GM21723 (cell line): Measurements from ENCODE around the gene CTIF.

Source experiments
- ATAC-seq: cut with Tn5 transposase; IDR thresholded peaks from one replicate; pipeline ENCODE4 v1.9.1; 2021; ENCODE audit warnings: mild to moderate bottlenecking, moderate library complexity; ENCODE audit not compliant: unreplicated experiment

CTIF gene

DNA sequence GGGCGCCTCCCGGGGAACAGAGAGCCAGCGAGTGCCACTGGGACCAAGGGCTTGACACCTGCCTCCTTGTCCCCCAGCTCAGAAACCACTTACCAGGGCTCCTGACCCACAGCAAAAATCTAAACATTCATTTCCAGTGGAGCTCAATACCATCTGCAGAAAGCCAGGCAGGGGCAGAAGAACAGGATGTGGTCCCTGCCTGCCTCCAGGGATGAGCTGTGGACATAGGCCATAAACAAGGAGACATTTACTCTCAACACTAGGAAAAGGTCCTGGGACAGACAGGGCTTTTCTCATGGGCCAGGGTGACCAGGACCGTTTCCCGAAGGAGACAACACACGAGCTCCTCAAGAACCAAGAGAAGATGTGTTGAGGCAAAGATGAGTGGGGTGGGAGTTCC lies 203.0 kb downstream of the CTIF start:
- no peak for ATAC-seq

DNA sequence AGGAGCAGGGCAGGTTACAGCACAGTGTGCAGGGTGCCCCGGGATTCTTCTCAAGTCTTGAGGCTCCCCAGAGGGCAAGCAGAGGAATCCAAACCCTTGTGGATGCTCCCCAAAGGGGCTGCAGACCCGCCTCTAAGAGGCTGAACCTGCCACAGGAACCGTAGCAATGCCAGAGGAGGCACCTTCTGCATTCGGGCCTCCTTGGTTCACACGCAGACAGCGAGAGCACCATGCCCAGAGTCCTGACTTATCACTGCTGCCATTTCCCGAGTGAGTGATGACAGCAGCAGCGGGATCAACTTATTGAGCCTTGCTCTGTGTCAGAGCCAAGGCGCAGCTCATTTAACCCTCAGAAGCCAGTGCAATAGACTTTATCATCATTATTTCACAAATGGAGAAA lies 203.5 kb downstream of the CTIF start:
- ATAC-seq = no peak

DNA sequence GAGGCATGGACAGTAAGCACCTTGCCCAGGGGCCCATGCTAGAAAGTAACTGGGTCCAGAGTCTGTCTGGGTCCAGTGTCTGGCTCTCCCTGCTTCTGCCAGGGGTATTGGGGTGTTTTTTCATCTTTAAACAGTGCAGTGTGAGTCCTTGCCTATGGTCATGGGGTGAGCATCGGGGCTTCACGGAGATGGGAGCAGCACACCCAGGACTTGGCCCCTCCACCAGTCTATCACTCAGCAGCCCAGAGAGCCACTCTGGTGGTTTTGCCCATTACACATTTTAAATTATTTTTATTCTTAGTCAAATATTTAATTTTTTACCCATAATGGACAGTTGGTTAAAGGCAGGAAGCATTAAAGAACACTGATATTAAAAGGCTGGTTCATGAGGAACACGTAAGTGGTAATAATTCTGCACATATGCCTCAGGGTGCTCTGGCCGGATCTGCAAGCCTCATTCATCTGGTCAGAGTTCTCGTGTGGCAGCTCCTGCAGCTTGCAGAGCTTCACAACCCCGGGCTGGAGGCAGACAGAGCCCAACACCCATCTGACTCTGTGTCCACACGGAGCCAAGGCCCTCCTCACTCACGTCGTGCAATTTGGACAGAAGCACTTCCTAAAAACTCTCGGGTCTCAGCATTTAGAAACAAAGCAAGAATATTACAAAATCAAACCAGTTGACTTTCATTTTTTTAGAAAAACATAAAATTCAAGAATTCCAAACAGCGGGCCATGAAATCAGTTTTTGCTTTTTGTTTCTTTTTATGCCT lies 204.1 kb downstream of the CTIF start:
- ATAC-seq = no peak

DNA sequence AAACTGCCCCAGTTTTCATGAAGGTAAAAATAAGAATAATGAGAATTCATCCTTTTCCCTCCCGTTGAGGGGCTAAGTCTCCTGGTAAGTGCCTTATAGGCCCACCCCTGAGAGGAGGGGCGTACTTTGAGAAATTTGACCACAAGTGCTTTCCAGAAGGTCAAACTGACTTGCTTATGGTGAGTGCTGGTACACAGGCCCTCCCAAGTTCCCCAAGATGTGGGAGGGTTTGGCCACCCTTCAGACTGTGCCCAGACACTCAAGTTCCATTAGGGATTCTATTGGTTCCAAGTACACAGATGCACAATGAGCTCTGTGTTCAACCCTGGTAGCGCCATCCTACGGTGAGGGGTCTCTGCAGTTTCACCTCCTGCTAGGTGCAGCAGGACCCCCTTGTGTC lies 205.1 kb downstream of the CTIF start:
- ATAC-seq = no peak

- no peak for ATAC-seq
These were observed 206.5 kb downstream of the CTIF start for GRCh38 chr18:48745293-48745692.

- ATAC-seq = no peak
These were observed 210.9 kb downstream of the CTIF start for GRCh38 chr18:48749768-48750167.

DNA sequence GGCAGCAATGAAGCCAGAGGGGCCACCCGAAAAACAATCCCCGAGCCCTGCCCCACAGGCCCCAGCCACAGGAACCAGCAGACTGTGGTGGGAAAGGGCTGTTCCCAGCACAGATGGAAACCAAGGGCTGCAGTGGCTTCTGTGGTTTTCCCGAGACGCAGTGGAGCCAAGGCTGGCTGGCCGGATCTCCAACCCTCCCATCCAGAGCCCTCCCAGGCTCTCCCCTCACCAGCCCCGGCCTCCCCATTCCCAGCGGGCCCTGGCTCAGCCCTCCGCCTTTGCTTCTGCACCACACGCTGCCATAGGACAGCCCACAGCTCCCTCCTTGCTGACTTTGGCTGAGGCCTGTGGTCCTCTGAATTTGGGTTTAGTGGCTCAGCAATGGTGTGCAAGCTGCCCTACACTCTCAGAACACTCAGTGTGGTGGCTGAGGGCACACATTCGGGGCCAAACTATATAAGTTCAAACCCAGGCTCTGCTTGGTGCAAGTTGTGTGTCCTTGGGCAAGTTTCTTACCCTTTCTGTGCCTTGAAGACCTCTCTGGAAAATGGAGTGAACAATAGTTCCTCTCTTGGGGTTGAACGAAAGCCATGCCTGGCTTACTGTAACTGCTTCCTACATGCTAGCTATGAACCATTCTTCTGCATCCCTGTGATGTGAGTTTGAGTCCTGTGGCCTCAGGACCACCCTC lies 211.8 kb downstream of the CTIF start:
- no peak for ATAC-seq

- no peak for ATAC-seq
These were observed 213.1 kb downstream of the CTIF start for GRCh38 chr18:48751727-48752468.

DNA sequence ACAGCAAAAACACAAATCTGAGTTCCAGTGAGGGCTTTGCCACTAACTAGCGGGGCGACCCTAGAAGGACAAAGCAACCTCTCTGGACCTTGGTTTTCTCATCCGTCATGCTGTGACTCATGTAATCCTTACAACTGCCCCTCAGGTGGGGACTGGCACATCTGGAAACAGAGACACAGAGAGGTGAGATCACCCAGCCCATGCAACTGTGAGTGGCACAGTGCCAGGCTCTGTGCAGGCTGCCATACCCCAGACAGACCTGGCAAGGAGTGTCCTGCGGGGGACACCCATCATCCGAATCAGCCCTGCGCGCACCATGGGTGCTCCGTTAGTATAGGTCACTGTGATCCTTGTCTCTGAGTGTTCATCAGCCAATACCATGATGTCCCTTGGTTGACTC lies 213.6 kb downstream of the CTIF start:
- no peak for ATAC-seq

GRCh38 chr18:48752928-48753327 lies 214.1 kb downstream of the CTIF start:
- no peak for ATAC-seq

DNA sequence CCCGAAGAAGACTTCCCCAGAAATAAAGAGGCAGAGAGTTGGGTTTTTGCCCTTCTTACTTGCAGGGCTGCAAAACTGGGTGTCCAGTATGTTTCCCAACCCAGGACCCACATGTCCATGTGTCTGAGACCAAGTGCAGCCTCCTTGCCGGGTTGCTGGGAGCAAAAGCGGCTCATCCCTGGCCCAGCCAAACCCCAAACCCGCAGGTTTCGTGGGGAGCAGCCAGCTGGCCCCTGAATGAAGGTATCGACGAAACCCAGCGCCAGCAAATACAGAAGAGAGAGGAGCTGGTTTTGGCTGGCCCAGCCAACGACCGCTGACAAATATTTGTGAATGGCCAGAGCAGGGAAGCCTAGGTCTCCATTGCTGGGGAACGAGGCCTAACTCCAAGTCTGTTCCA lies 214.9 kb downstream of the CTIF start:
- no peak for ATAC-seq

- no peak for ATAC-seq
These were observed 215.7 kb downstream of the CTIF start for GRCh38 chr18:48754559-48754958.

DNA sequence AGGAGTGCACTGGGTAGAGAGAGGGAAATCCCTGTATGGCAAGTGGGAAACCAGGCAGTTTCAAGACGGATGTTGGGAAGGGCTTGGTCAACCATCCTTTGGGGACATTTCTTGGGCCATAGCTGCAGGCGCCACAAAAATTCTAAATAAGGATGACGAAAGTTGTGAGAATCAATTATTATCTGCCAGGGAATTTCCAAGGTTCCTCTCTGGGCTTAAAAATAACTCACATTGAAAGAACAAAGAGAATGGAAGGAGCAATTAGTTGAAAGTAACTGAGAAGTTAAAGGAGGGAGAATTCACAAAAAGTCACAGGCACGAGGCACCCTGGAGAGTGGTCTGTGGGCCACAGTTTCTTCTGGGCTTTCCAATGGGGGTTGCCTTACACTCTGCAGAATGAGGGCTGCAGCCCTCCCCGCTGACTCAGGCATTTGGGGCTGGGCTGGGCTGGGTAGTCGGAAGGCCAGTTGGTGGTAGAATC lies 216.2 kb downstream of the CTIF start:
- peak; percentile 56 for ATAC-seq

- ATAC-seq = no peak
These were observed 217.8 kb downstream of the CTIF start for GRCh38 chr18:48756511-48757226.

DNA sequence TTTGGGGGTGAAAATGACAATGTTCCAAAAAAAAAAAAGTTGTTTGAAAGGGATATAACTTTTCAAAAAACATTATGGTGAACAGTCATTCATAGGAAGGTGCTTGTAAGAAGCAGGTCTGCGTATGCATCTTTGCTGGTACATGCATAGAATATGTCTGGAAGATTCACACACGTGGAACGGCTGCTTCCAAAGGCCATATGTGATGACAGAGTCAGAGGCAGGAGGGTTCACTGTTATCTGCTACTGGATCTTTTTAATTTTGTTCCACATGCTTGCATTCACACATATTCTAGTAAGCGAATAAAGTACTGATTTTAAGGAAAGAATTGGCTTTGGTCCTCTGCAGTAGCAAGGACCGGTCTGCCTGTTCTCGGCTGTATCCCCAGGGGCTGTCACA lies 218.5 kb downstream of the CTIF start:
- ATAC-seq = no peak

DNA sequence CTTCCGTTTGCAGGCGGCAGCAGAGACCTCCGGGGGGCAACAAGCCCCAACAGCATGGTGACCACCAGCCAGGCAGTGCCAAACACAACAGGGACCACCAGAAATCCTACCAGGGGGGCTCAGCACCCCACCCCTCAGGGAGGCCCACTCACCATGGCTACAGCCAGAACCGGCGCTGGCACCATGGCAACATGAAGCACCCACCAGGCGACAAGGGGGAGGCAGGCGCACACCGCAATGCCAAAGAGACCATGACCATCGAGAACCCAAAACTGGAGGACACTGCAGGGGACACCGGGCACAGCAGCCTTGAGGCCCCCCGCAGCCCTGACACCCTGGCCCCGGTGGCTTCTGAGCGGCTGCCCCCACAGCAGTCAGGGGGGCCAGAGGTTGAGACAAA lies 219.1 kb downstream of the CTIF start:
- no peak for ATAC-seq

- ATAC-seq = no peak
These were observed 222.8 kb downstream of the CTIF start for GRCh38 chr18:48761582-48761981.

- ATAC-seq = no peak
These were observed 223.2 kb downstream of the CTIF start for GRCh38 chr18:48762022-48762421.

GRCh38 chr18:48762836-48763718 lies 224.2 kb downstream of the CTIF start:
- ATAC-seq = no peak

DNA sequence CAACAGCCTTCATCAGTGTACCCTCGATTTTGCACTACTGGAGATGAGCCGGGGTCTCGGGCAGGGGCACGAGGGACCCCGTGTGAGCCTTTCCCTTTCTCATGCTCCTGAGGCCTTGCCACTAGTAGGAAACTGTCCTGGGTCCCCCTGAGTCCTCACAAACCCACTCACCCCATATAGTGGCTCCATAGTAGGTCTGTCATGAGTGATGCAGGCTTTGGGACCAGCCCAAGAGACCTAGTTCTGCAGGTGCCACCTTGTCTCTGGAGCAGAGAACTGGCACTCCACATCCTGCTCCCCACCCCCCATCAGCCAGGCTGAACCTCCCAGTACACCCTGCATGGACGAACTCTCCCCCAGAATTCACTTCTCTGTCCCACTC lies 224.9 kb downstream of the CTIF start:
- no peak for ATAC-seq
